Tibial nerve (tissue), 4 donors: ENCODE data around the gene CFAP54.

ENCODE experiments used
- EP300 ChIP-seq, 2 donors: sonication (generic); formaldehyde crosslinking; IDR thresholded peaks; one replicate each; pipeline ENCODE4 v1.6.1; 2017; ENCODE audit warnings: antibody characterized with exemption in 2 of 2, mild to moderate bottlenecking in 1 of 2
- POLR2A ChIP-seq, 2 donors: fragments of 450-650 bp; IDR thresholded peaks; one replicate each; pipeline ENCODE4 v1.6.1; 2017; ENCODE audit warnings: antibody characterized with exemption in 2 of 2, mild to moderate bottlenecking in 2 of 2, moderate library complexity in 2 of 2
- TF ChIP-seq, protein P1 (sequence below), 5 experiments: fragments of 200-600 bp in 3 of 5; fragments of 450-650 bp in 2 of 5; sonication (generic) in 3 of 5; IDR thresholded peaks; one replicate each; pipeline ENCODE4 v1.5.1; 2016 to 2019; ENCODE audit warnings: antibody characterized with exemption in 5 of 5, mild to moderate bottlenecking in 3 of 5, moderate library complexity in 2 of 5

GRCh38 chr12:96635844-96636243 is 146.5 kb downstream of the CFAP54 start:
- TF ChIP-seq, protein P1, sequence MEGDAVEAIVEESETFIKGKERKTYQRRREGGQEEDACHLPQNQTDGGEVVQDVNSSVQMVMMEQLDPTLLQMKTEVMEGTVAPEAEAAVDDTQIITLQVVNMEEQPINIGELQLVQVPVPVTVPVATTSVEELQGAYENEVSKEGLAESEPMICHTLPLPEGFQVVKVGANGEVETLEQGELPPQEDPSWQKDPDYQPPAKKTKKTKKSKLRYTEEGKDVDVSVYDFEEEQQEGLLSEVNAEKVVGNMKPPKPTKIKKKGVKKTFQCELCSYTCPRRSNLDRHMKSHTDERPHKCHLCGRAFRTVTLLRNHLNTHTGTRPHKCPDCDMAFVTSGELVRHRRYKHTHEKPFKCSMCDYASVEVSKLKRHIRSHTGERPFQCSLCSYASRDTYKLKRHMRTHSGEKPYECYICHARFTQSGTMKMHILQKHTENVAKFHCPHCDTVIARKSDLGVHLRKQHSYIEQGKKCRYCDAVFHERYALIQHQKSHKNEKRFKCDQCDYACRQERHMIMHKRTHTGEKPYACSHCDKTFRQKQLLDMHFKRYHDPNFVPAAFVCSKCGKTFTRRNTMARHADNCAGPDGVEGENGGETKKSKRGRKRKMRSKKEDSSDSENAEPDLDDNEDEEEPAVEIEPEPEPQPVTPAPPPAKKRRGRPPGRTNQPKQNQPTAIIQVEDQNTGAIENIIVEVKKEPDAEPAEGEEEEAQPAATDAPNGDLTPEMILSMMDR (IDR thresholded peaks at IDR 0.05): no peak
- TF ChIP-seq POLR2A (IDR thresholded peaks at IDR 0.05): no peak
- no peak for TF ChIP-seq EP300 (IDR thresholded peaks at IDR 0.05)
